ENCODE results near the gene COL4A3. TPM values are rescaled to one million over a fixed set of nuclear protein-coding genes. Genes with fewer than 3 reads are reported as not detected.

Gene COL4A3
- polyA plus RNA-seq, 1 donor (not counting 4 experiments of a cell fraction or from before 2014, with no cell fraction given) = not detected

- Histone ChIP-seq H3K27me3 (ENCODE audit: control insufficient read depth, extremely low read depth, insufficient read depth, low read length) (no peaks in the 10 kb centered on the region), H3K9ac (ENCODE audit: control insufficient read depth, extremely low read depth, insufficient read depth, low read length) (no peak overlapping the region), H3K9me1 (ENCODE audit: control insufficient read depth, extremely low read depth, insufficient read depth, low read length) (no peaks in the 10 kb centered on the region), H3K9me3 (ENCODE audit: control insufficient read depth, low read depth, low read length) (no peaks in the 10 kb centered on the region), H4K20me1 (ENCODE audit: control insufficient read depth, extremely low read depth, insufficient read depth, low read length) (no peaks in the 10 kb centered on the region), H3K36me3 (ENCODE audit: control insufficient read depth in 2 of 2, extremely low read depth in 1 of 2, insufficient read depth in 2 of 2, low read length in 2 of 2) (no peaks in the 10 kb centered on the region), H2AFZ (ENCODE audit: control insufficient read depth, low read length) (no peak overlapping the region), H3K4me1 (ENCODE audit: control insufficient read depth, extremely low read depth, insufficient read depth, low read length) (no peaks in the 10 kb centered on the region), H3K4me3 (ENCODE audit: control insufficient read depth in 2 of 3, extremely low read depth in 1 of 3, insufficient read depth in 2 of 3, low read depth in 1 of 3, low read length in 3 of 3) (no peak overlapping the region), H3K4me2 (ENCODE audit: control insufficient read depth, extremely low read depth, insufficient read depth, low read depth, low read length) (no peak overlapping the region), H3K79me2 (ENCODE audit: control insufficient read depth, insufficient read depth, low read length) (no peaks in the 10 kb centered on the region), H3K27ac (ENCODE audit: control insufficient read depth, insufficient read depth, low read length) (no peak overlapping the region)
- FAIRE-seq (no peak), DNase-seq (ENCODE audit: low read depth, low spot score) (no peak)
- TF ChIP-seq CTCF (optimal IDR thresholded peaks at IDR 0.05 in 1 of 3, IDR thresholded peaks at IDR 0.05 in 1 of 3, conservative IDR thresholded peaks at IDR 0.05 in 1 of 3; ENCODE audit: extremely low read depth in 1 of 3, insufficient read depth in 2 of 3, low read length in 3 of 3) (no peak), EZH2 (IDR thresholded peaks at IDR 0.05; ENCODE audit: low read length) (no peak)
- dilution Hi-C loops (cut with MboI; ENCODE audit: extremely low pct_ligation_motif_present, low sequenced_read_pairs) = no loop called here
These were observed 16.3 kb upstream of the COL4A3 start for GRCh38 chr2:227148106-227148505.

DNA sequence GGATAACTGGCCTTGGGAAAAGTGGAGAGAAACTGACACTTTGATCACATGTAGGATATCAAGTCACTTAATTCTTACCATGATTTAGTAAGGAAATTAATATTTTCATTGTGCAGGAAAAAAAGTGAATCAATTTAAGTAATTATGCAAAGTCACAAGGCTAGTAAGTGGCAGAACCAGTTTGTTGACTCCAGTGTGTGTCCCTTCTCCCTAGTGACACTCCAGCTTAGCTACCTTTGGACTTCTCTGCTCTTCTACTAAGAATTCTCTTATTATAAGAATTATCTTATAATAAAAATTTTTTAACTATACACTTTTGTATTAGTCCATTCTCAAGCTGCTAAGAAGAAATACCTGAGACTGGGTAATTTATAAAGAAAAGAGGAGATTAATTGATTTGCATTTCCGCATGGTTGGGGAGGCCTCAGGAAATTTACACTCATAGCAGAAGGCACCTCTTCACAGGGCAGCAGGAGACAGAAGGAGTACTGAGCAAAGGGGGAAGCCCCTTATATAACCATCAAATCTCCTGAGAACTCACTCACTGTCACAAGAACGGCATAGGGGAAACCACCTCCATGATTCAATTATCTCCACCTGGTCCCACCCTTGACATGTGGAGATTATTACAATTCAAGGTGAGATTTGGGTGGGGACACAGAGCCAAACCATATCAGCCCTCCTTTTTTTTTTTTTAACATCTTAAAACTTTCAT is 14.0 kb upstream of the COL4A3 start:
- TF ChIP-seq CTCF (optimal IDR thresholded peaks at IDR 0.05 in 1 of 3, IDR thresholded peaks at IDR 0.05 in 1 of 3, conservative IDR thresholded peaks at IDR 0.05 in 1 of 3; ENCODE audit: extremely low read depth in 1 of 3, insufficient read depth in 2 of 3, low read length in 3 of 3) = no peak
- TF ChIP-seq EZH2 (IDR thresholded peaks at IDR 0.05; ENCODE audit: low read length) = no peak
- H3K4me2 ChIP-seq (ENCODE audit: control insufficient read depth, extremely low read depth, insufficient read depth, low read depth, low read length) = no peak overlapping the region
- H3K9me1 ChIP-seq (ENCODE audit: control insufficient read depth, extremely low read depth, insufficient read depth, low read length) = no peaks in the 10 kb centered on the region
- H3K27ac ChIP-seq (ENCODE audit: control insufficient read depth, insufficient read depth, low read length) = no peak overlapping the region
- no peak for DNase-seq (ENCODE audit: low read depth, low spot score)
- dilution Hi-C loops (cut with MboI; ENCODE audit: extremely low pct_ligation_motif_present, low sequenced_read_pairs) = no loop called here
- H3K4me3 ChIP-seq (ENCODE audit: control insufficient read depth in 2 of 3, extremely low read depth in 1 of 3, insufficient read depth in 2 of 3, low read depth in 1 of 3, low read length in 3 of 3) = no peak overlapping the region
- no peaks in the 10 kb centered on the region for H3K27me3 ChIP-seq (ENCODE audit: control insufficient read depth, extremely low read depth, insufficient read depth, low read length)
- H3K36me3 ChIP-seq (ENCODE audit: control insufficient read depth in 2 of 2, extremely low read depth in 1 of 2, insufficient read depth in 2 of 2, low read length in 2 of 2) = no peaks in the 10 kb centered on the region
- no peaks in the 10 kb centered on the region for H3K4me1 ChIP-seq (ENCODE audit: control insufficient read depth, extremely low read depth, insufficient read depth, low read length)
- no peak overlapping the region for H2AFZ ChIP-seq (ENCODE audit: control insufficient read depth, low read length)
- no peaks in the 10 kb centered on the region for H3K9me3 ChIP-seq (ENCODE audit: control insufficient read depth, low read depth, low read length)
- no peaks in the 10 kb centered on the region for H4K20me1 ChIP-seq (ENCODE audit: control insufficient read depth, extremely low read depth, insufficient read depth, low read length)
- no peaks in the 10 kb centered on the region for H3K79me2 ChIP-seq (ENCODE audit: control insufficient read depth, insufficient read depth, low read length)
- FAIRE-seq = no peak
- H3K9ac ChIP-seq (ENCODE audit: control insufficient read depth, extremely low read depth, insufficient read depth, low read length) = no peak overlapping the region

Measured in keratinocyte (primary cell).